OCI-LY3 (cell line): ENCODE data around the gene DNPH1.
A peak's percentile ranks its signal among the peaks of the same experiment; 100 is the strongest.

Experiments used
- H2AFZ ChIP-seq: fragments of 200-600, 300-600 bp; shearing (Covaris generic); 2 replicates; pipeline ENCODE4 v1.6.0; 2014; ENCODE audit warnings: antibody characterized with exemption, low read depth, low read length
- H3K27ac ChIP-seq: fragments of 200-600, 300-600 bp; sonication (generic); 2 replicates; pipeline ENCODE4 v1.5.1; 2014; ENCODE audit warnings: mild to moderate bottlenecking, low read length, moderate library complexity, mixed read lengths
- H3K27me3 ChIP-seq: fragments of 200-600, 300-600 bp; sonication (generic); 2 replicates; pipeline ENCODE4 v1.6.1; 2014; ENCODE audit warnings: low read depth, low read length, mixed read lengths
- H3K36me3 ChIP-seq: fragments of 200-600, 300-600 bp; sonication (generic); replicated peaks from 2 replicates; pipeline ENCODE3; 2014; ENCODE audit warnings: low read depth, low read length, mixed read lengths
- H3K4me1 ChIP-seq: fragments of 300-600, 200-600 bp; sonication (generic); 2 replicates; pipeline ENCODE4 v1.6.1; 2014; ENCODE audit warnings: low read length, mixed read lengths
- H3K4me2 ChIP-seq: fragments of 200-600, 300-600 bp; sonication (generic); 2 replicates; pipeline ENCODE4 v1.6.1; 2014; ENCODE audit warnings: low read length, mixed read lengths
- H3K4me3 ChIP-seq: fragments of 300-600, 200-600 bp; sonication (generic); 2 replicates; pipeline ENCODE4 v1.5.1; 2014; ENCODE audit warnings: antibody characterized with exemption, mild to moderate bottlenecking, low read length, moderate library complexity
- H3K79me2 ChIP-seq: fragments of 300-600, 200-600 bp; shearing (Covaris generic); 2 replicates; pipeline ENCODE4 v1.6.1; 2014; ENCODE audit warnings: mild to moderate bottlenecking, low read length, mixed read lengths
- H3K9ac ChIP-seq: fragments of 300-600, 200-600 bp; shearing (Covaris generic); 2 replicates; pipeline ENCODE4 v1.6.0; 2014; ENCODE audit warnings: mild to moderate bottlenecking, low read length, moderate library complexity
- H3K9me3 ChIP-seq: fragments of 200-600, 300-600 bp; shearing (Covaris generic); 2 replicates; pipeline ENCODE4 v1.6.1; 2014; ENCODE audit warnings: low read length, mixed read lengths; ENCODE audit not compliant: insufficient read depth
- H4K20me1 ChIP-seq: fragments of 200-600, 300-600 bp; sonication (generic); 2 replicates; pipeline ENCODE4 v1.6.1; 2016; ENCODE audit warnings: low read length, mixed read lengths; ENCODE audit not compliant: insufficient read depth
- CTCF ChIP-seq: fragments of 200-600, 300-600 bp; sonication (generic); IDR thresholded peaks from 2 replicates; pipeline ENCODE4 v1.5.1; 2014; ENCODE audit warnings: antibody characterized with exemption, low read length, low read depth
- EZH2phosphoT487 ChIP-seq: fragments of 200-600 bp; shearing (Covaris generic); IDR thresholded peaks from 2 replicates; pipeline ENCODE4 v1.6.1; 2018; ENCODE audit warnings: antibody characterized with exemption, mixed run types, low read depth

DNPH1 gene

GRCh38 chr6:43229803-43230620 is 731 bp upstream of the DNPH1 start:
- Histone ChIP-seq H3K36me3 (peaks cover 28% of the 10 kb centered on the region), H4K20me1 (no peaks in the 10 kb centered on the region), H3K4me2 (peak overlapping the region; percentile 60), H3K79me2 (peaks cover 38% of the 10 kb centered on the region), H3K9me3 (no peaks in the 10 kb centered on the region), H3K4me1 (peaks cover 18% of the 10 kb centered on the region), H3K27ac (no peak overlapping the region), H3K27me3 (peaks cover 5% of the 10 kb centered on the region; the same call in 1 of the 2 replicates), H3K9ac (peak overlapping the region; percentile 82; the same call in 1 of the 2 replicates), H2AFZ (peak overlapping the region; percentile 36), H3K4me3 (peak overlapping the region; percentile 80)
- TF ChIP-seq EZH2phosphoT487 (no peak), CTCF (no peak)

DNA sequence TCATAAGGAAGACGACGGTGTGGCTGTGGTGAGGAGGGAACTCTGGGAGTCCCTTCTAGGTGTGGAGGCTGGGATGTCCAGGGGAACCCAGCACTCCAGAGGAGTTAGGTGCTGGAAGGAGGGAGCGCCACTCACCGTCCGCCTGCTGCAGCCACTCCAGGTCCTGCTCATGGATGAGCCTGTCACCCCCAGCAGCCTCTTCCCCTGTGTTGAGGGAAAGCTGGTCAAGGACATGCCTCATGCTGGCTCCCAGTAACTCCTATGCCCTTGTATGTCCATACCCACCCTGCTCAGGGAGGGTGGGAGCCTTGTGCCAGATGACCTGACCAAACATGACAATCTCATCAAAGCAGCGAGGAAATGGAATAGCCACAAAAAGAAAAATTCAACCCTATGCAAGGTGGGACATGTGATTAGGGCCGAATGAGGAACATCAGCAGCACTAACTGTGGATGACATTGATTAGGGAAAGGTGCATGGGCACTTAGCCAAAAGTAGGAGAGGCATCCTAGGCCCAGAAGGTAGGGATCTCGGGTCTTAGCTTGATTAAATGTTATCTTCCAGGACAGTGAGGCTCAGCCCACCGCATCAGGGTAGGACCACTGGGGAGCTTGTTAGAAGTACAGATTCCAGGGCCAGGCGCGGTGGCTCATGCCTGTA is 3.0 kb downstream of the DNPH1 start:
- Histone ChIP-seq H3K36me3 (peaks cover 52% of the 10 kb centered on the region), H3K4me1 (peaks cover 37% of the 10 kb centered on the region), H3K79me2 (peaks cover 46% of the 10 kb centered on the region), H4K20me1 (no peaks in the 10 kb centered on the region), H3K9ac (no peak overlapping the region), H3K27me3 (peaks cover 2% of the 10 kb centered on the region; the same call in 1 of the 2 replicates), H3K27ac (no peak overlapping the region), H3K9me3 (no peaks in the 10 kb centered on the region), H3K4me3 (no peak overlapping the region), H3K4me2 (no peak overlapping the region), H2AFZ (no peak overlapping the region)
- no peak for TF ChIP-seq EZH2phosphoT487
- no peak for TF ChIP-seq CTCF

DNA sequence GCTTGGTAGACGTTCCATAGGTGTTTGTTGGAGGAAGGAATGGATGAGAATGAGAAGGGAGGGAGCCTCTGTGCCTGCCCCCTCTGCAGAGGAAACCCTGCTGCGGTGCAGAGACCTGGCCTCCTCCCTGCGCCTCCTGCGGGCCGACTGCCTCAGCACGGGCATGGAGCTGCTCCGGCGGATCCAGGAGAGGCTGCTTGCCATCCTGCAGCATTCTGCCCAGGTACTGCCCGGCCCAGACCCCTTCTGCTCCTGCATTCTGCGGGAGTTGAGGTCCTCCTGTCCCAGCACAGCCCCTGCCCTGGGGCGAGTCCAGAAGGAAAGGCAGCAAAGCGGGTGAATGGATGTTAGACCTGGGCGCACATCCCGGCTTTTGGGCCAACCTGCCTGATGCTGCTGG is 6.1 kb downstream of the DNPH1 start:
- Histone ChIP-seq H3K9me3 (no peaks in the 10 kb centered on the region), H3K36me3 (peaks cover 61% of the 10 kb centered on the region), H3K27me3 (no peaks in the 10 kb centered on the region), H3K79me2 (peaks cover 35% of the 10 kb centered on the region), H3K4me3 (no peak overlapping the region), H3K27ac (no peak overlapping the region), H3K4me1 (peaks cover 29% of the 10 kb centered on the region), H3K4me2 (0 out of 2 replicates have a peak overlapping the region, but pooled peaks have one; percentile 79), H2AFZ (no peak overlapping the region), H3K9ac (no peak overlapping the region), H4K20me1 (no peaks in the 10 kb centered on the region)
- no peak for TF ChIP-seq CTCF
- TF ChIP-seq EZH2phosphoT487 = no peak

DNA sequence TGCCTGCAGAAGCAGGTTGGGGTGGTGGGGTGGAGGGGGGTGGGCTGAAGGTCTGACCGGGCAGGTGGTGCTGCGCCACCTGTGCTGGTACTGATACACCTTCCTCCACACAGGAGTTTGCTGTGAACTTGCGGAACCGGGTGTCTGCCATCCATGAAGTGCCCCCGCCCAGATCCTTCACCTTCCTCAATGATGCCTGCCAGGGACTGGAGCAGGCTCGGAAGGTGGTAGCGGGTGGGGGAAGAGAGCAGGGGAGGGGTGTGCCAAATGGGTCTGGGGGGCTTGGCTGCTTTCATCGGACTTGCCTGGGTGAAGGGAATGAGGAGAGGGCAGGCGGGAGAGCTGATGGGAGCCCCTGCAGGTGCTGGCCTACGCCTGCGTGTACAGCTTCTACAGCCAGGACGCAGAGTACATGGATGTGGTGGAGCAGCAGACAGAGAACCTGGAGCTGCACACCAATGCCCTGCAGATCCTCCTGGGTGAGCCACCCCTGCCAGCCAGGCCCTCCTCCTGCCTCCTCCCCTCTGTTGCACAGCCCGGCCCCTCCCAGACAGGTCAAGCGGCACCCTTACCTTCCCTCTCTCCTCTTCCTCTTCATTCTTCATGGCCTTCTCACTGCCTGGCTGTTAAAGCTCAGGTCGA is 6.7 kb downstream of the DNPH1 start:
- Histone ChIP-seq H2AFZ (no peak overlapping the region), H3K4me2 (no peak overlapping the region), H3K9me3 (no peaks in the 10 kb centered on the region), H3K4me3 (no peak overlapping the region), H3K4me1 (peaks cover 26% of the 10 kb centered on the region), H4K20me1 (no peaks in the 10 kb centered on the region), H3K27me3 (no peaks in the 10 kb centered on the region), H3K36me3 (peaks cover 57% of the 10 kb centered on the region), H3K79me2 (peaks cover 29% of the 10 kb centered on the region), H3K27ac (no peak overlapping the region), H3K9ac (no peak overlapping the region)
- TF ChIP-seq CTCF (no peak), EZH2phosphoT487 (no peak)
